HG03342 (cell line): Measurements from ENCODE around the gene CFAP69.
A peak's percentile ranks its signal among the peaks of the same experiment; 100 is the strongest.
"Not testable (repeated sequence)": the region's sequence is repeated elsewhere in the genome, so short reads cannot be mapped to it uniquely, and the experiment has no call there.

Experiments
- ATAC-seq: cut with Tn5 transposase; IDR thresholded peaks from one replicate; pipeline ENCODE4 v1.9.1; 2021; ENCODE audit warnings: mild to moderate bottlenecking, moderate library complexity; ENCODE audit not compliant: unreplicated experiment

The CFAP69 gene

DNA sequence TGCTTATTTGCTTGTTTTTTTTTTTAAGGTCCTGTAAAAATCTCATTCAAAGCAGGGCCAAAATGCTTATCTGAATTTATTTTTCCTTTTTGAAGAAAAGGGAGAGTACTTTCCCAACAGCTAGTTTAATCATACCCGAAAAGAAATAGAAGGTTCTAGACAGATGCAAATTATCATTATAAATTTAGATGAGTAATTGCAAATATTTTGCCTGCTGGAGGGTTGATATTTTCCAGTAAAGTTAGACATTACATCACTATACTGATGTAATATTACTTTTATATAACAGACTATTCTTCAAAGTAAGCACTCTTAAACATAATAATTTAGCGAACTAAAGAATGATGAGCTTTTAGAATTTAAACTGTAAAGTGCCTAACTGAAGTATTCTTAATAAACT is 14.1 kb upstream of the CFAP69 start:
- ATAC-seq: no peak

DNA sequence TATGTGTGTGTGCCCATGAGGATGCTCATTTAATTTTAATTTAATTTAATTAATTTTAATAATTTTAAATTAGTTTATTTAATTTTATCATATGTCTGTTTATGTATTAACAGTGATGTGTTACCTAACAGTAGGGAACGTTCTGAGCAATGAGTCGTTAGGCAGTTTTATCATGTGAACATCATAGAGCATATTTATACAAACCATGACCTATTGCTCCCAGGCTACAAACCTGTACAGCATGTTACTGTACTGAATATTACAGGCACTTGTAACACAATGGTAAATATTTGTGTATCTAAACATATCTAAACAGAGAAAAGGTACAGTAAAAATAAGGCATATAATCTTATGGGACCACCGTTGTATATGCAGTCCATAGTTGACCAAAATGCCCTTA is 13.7 kb upstream of the CFAP69 start:
- no peak for ATAC-seq

DNA sequence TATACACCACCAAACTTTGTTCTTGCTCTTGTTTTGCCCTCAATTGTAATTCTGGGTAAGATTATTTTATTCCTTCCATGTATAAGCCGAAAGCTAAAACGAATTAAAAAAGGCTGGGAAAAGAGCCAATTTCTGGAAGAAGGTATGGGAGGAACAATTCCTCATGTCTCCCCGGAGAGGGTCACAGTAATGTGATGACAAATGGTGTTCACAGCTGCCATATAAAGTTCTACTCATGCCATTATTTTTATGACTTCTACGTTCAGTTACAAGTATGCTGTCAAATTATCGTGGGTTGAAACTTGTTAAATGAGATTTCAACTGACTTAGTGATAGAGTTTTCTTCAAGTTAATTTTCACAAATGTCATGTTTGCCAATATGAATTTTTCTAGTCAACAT is 12.5 kb upstream of the CFAP69 start:
- no peak for ATAC-seq

DNA sequence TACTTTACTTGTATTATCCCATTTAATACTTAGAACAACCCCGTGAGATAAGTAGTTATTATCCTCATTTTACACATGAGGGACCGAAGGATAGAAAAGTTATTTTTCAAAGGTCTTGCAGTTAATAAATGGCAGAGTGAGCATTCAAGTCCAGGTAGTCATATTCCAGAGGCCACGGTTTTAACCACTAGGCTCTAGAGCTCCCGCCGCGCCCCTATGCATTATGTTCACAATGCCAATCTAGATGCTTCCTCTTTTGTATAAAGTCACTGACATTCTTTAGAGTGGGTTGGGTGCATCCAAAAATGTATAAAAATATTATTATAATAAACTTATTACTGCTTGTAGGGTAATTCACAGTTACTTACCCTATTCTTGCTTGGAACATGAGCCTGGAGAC is 11.4 kb upstream of the CFAP69 start:
- ATAC-seq: no peak

DNA sequence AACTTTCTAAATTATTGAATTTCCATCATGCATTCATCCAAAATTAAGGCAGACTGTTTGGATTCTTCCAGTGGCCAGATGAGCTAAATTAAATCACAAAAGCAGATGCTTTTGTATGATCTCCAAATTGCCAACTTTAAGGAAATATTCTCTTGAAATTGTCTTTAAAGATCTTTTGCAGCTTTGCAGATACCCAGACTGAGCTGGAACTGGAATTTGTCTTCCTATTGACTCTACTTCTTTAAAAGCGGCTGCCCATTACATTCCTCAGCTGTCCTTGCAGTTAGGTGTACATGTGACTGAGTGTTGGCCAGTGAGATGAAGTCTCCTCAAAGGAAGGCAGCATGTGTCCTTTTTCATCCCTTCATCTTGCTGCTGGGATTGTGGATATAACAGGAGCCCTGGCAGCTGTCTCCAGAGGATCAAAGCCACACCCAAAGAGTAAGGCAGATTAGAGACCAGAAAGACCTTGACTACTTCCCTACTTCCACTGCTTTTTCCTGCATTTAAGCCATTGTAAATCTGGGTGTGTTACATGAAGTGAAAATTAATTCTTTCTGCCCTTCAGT is 8.2 kb upstream of the CFAP69 start:
- no peak for ATAC-seq

DNA sequence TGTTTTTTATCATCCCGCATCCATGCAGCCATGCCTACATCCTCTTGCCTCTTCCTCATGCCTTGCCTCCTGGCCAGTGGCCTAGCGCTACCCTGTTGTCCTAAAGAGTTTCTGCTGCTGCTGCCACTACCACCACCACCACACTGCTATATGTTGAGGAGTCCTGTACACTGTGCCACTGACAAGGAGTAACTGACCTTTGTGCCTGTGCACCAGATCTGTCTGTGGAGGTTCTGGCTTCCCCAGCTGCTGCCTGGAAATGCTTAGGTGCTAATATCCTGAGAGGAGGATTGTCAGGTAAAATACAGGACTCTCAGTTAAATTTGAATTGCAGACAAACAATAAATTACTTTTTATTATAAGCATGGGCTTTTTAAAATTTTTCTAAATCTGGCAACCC is 7.0 kb upstream of the CFAP69 start:
- ATAC-seq: no peak

DNA sequence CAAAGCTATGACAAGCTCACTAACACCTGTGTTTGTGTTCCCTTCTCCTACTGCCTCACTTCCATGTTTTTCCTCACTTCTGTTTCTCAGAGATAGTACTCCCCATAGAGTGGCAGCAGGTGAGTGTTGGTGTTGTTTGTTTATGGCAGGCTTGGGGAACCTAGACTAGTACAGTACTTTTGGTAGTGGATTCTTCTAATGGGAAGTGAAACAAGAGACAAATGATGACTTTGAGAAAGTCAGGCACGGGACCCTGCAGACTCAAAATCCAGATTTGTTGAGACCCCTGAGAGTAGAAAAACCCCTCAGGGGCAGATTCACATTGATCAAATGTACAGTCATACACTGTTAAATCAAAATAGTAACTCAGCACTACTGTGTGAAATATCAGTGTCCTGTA is 6.4 kb upstream of the CFAP69 start:
- ATAC-seq: no peak

DNA sequence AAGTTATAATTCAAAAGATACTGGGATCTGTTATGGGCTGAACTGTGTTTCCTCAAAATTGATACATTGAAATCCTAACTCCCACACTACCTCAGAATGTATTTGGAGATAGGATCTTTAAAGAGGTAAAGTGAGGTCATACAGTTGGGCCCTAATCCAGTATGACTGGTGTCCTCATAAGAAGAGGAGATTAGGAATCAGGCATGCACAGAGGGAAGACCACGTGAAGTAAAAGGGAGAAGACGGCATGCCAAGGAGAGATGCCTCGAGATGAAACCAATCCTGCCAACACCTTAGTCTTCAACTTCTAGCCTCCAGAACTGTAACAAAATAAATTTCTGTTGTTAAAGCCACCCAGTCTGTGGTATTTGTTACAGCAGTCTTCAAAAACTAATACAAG is 5.9 kb upstream of the CFAP69 start:
- ATAC-seq: no peak

DNA sequence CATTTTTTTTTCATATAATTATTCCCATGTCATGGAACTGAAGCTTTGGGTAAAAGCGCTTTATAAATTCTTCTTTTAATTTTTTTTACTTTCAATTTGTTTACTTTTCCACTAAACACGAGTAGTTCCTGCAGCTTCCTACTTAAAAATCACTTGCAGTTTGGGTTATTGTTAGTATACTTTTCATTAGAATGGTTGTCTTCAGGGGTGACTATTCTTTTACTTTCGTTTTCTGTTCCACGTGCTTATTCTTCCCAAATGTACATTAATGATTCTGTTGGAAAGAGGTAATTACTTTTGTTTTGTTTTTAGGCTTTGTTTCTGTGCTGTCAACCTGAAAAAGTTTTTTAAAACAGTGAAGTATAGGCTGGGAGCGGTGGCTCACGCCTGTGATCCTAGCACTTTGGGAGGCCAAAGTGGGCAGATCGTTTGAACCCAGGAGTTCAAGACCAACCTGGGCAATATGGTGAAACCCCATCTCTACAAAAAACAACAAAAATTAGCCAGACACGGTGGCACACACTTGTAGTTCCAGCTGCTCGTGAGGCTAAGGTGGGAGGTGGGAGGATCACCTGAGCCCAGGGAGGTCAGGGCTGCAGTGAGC is 5.2 kb upstream of the CFAP69 start:
- no peak for ATAC-seq

DNA sequence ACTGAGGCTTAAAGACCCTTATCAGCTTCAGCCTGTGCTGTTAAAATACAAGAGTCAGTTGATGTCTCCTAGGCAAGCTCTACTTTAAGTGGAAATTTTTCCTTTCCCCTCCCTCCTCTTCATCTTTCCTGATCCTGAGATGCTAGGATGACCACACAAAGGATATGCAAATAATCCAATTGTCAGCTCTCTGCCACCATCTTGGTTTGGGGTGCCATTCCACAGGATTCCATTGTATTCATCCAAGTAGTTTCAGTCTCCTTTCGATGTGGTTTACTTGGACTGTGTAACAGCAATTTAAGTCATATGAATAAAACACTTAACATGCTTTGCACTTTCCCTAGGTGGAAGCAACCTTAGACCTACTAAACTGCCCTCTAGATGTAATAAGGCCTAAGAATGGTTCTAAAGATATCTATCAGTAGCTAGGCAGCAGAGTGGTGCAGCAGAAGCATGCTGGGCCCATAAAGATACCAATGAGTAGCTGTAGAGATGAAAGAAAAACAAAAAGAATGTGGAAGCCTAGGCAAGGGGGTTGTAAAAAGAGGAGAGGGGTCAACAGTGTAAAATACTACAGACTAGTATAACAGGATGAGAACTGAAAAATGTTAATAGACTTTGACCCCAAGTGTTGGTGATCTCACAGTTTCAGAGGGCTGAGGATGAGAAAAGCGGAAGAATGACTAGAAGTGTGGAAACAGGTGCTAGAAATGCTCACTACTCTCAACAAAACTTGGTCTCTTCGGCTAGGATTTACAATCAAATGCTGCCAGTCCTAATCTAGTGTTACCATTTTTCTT is 2.4 kb upstream of the CFAP69 start:
- ATAC-seq: peak; percentile 45

DNA sequence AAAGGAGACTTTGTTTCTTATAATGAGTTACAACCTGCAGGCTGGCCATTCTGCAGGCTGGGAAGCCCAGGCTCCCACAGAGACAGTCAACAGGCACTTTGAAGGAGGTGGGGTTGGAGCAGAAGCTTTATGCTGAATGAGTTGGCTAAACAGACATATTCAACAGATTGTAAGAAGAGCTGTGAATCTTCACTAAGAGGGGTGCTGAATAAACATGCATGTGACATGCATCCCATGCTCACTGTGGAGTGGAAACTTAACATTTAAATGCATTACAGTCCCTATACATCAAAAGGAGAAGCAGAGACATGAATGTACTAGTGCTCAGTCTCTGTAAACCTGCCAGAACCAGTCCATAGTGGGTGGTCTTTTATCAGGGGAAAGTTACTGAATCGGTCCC is 1.4 kb upstream of the CFAP69 start:
- no peak for ATAC-seq

DNA sequence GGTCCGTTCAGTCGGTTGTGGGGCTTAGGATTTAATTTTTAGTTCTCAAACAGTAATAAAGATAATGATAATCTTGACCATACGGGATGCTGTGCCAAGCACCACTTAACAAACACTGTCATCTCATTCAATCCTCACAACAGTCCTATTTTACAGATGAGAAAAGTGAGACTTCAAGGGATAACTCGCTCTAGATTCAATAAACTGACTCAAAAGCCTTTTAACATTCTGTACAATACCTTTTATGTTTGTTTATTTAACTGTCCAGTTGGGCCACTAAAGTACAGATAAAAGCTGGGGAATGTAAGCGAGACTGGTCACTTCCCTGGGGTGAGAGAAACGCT is 437 bp upstream of the CFAP69 start:
- ATAC-seq: no peak

DNA sequence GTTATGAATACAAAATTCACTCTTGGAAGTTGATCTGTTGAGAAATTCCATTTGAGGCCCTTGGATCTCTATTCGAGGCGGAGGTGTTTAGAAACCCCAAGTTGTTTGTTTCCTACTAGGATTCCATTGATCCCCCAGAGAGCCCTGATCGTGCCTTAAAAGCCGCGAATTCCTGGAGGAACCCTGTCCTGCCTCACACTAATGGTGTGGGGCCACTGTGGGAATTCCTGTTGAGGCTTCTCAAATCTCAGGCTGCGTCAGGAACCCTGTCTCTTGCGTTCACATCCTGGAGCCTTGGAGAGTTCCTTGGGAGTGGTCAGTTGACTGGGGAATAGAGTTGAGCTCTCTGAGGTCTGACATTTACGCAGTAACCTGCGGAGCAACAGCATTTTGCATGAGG is 1.2 kb downstream of the CFAP69 start:
- ATAC-seq: no peak

DNA sequence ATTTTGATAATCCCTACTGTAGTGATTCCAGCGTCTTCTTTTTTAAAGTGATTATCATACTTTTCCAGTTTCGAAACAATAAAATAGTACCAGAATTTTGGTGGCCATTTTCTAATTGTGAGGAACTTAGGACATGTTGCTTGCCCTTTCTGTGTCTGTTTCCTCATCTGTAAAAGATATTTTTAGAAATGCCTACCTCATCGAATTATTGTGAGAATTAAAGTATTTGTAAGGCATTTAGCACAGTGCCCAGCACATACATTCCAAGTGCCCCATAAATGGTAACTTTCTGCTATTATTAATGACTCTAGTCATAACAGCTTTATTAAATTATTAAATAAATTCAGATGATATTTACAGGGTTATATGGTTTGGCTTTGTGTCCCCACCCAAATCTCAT is 3.7 kb downstream of the CFAP69 start:
- no peak for ATAC-seq

DNA sequence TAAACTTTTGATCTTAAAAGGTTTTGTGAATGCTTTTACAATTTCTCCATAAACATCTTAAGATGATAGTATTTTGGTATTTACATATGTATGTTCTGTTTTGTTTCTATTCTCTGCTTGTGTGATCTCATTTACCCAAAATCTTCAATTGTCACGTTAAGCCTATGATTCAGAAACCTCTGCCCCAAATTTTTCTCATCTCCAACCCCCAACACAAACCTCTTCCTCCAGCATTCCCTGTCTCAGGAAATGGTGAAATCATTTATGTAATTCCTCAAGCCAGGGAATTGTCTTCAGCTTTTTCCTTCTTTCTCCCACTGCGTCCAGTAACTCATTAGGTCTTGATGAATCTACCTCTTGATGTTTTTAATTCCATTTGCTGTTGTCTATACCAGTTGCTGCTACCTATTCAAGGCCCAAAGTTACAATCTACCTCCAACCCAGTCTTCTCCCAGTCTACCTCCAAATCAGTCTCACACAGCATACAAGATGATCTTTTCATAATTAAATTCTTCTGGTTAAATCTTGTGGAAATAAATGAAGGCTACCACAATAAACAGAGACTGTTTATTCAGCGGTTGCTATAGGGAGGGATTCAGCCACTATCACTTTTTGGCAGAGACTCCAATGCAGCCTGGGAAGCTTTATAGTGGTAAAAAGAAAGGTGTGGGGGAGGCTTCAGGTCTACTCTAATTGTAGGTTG is 5.8 kb downstream of the CFAP69 start:
- no peak for ATAC-seq

DNA sequence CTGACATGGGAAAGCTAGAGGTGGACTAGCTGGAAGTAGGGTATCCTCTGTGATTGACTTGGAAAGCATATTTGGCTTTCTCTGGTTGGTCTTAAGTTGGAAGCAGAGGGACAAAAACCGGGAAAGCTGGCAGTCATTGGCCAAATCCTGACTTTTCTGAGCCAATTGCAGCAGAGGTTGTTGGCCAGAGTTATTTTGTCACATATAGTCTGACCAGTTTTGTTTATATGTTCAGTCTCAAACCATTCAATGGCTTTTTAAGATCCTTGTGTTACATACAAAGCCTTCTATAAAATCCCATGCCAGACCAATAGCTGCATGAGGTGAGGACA is 6.3 kb downstream of the CFAP69 start:
- no peak for ATAC-seq

DNA sequence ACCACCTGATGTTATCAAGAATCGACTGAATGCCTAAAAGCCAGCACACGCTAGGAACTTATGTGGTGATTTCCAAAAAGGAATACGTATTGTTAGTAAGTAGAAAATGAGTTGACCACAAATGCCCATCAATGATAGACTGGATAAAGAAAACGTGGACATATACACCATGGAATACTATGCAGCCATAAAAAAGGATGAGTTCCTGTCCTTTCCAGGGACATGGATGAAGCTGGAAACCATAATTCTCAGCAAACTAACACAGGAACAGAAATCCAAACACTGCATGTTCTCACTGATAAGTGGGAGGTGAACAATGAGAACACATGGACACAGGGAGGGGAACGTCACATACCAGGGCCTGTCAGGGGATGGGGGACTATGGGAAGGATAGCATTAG is 11.0 kb downstream of the CFAP69 start:
- not testable (repeated sequence) for ATAC-seq

DNA sequence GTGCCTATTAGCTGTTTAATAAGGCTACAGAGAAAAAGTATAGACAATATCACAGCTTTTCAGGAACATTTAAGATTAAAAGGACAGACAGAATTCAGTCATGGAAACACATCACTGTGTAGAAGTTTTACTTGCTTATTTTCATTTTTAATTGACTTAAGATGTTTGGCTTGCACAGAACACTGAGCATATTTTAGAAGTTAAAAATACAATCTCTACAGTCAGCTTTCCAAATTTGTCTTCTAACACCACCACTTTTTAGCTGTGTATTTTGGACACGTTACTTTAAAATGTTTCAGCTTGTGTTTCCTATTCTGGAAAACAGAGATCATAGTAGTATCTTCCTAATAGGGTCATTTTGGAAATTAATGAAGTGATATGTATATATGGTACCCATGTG is 11.8 kb downstream of the CFAP69 start:
- no peak for ATAC-seq

DNA sequence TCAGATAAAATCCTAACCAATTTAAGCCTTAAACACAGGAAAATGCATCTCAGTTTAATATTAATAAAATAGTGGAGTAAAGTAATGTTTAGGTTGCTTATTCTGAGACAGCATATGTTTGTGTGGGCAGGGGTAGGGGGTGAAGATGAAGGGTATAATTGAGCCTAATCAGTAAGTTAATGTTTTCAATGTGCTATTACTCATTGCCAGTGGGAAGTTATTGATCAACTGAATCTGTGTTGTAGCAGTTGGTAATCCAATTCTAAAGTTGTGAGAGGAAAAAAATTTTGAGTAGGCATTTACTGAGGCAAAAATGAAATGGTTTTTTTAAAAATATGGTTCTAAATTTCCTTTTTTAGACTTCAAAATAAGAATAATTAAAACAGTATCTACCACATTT is 16.5 kb downstream of the CFAP69 start:
- no peak for ATAC-seq

DNA sequence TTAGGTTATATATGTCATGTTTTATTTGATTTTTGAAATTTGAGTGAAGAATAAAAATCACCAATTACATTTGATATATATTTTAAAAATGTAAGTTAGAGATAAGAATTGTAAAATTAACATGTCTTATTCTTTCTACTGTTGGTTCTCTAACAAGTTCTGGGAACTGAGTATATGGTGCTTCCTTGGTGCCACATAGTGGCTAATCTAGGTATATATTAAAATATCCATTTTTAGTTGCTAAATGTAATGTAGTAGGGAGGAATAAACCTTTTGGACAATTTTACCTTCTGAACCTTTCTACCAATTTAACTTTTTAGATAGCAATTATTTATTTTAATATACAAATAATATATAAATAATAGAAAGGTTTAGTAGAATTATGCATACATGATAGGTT is 17.5 kb downstream of the CFAP69 start:
- peak; percentile 85 for ATAC-seq

DNA sequence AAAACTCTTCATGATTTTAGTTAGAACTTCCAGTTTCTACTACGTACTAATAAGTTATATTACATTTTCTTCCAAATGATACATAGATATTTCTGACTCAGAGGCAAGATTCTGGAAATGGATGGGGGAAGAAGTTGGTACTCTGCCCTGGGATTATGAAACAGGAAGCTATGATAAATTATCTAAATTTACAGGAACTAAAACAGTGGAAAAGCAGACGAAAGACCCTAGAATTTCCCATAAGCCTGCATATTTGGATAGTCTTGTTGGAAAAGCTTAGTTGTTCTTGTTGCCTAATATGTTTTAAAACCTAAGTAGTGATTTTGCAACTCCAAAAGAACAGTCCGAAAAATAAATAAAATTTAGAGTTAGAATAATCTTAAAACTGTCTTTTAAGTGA is 21.8 kb downstream of the CFAP69 start:
- ATAC-seq: no peak

DNA sequence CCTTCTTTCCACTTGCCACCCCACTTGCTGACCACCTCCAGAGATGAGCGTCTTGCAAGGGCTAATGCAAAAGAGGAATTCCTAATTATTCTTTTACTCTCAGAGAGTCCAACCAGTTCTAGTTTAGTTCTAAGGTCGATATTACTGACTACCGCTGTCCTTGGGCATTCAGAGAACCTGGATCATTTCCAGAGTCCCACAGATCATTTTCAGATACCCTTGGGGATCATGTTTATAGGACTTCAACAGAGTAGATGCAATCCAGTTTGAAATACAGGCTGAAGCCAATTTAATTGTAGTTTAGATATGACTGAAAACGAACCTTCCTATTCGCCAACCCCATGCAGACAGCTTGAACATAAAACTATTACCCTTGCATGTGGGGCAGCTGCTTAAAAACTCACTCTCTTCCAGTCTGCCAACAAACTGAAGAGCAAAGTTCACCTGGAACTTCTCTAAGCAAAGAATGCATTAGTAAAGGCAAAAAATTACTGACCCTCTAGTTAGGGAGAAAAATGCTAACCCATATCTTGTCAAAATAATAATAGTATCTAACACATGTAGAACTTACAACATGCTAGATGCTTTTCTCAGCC is 22.4 kb downstream of the CFAP69 start:
- ATAC-seq: no peak
